H9 (cell line): ENCODE measurements around the gene PTH2R. TPM values are rescaled to one million over a fixed set of nuclear protein-coding genes. Genes with fewer than 3 reads are reported as not detected.

Experiments used
- DNase-seq: peaks from one replicate; pipeline ENCODE4 v3.0.0-alpha.2; 2017
- H2AFZ ChIP-seq: one replicate; pipeline ENCODE4 v1.6.1; 2013; ENCODE audit warnings: mild to moderate bottlenecking, low read length, control low read depth, moderate library complexity
- H2AK5ac ChIP-seq: 2 replicates; pipeline ENCODE4 v1.6.1; 2013; ENCODE audit warnings: low read length, control low read depth, mixed read lengths; ENCODE audit not compliant: insufficient read length
- H2BK120ac ChIP-seq: one replicate; pipeline ENCODE4 v1.6.1; 2013; ENCODE audit warnings: low read depth, mild to moderate bottlenecking, low read length, control low read depth, inconsistent platforms; ENCODE audit not compliant: poor library complexity, severe bottlenecking
- H2BK12ac ChIP-seq: 2 replicates; pipeline ENCODE4 v1.6.1; 2013; ENCODE audit warnings: low read length, control low read depth, mixed read lengths, low read depth; ENCODE audit not compliant: insufficient read length
- H2BK15ac ChIP-seq: 2 replicates; pipeline ENCODE4 v1.6.1; 2013; ENCODE audit warnings: low read depth, low read length, control low read depth
- H2BK20ac ChIP-seq: one replicate; pipeline ENCODE4 v1.6.1; 2013; ENCODE audit warnings: low read depth, mild to moderate bottlenecking, low read length, control low read depth, inconsistent platforms; ENCODE audit not compliant: poor library complexity, severe bottlenecking
- H2BK5ac ChIP-seq: 2 replicates; pipeline ENCODE4 v1.6.1; 2013; ENCODE audit warnings: low read length, control low read depth, mixed read lengths; ENCODE audit not compliant: insufficient read length
- H3K14ac ChIP-seq: 2 replicates; pipeline ENCODE4 v1.6.1; 2013; ENCODE audit warnings: low read length, control low read depth; ENCODE audit not compliant: insufficient read depth
- H3K18ac ChIP-seq: 2 replicates; pipeline ENCODE4 v1.6.1; 2013; ENCODE audit warnings: low read depth, mild to moderate bottlenecking, mixed read lengths, low read length, control low read depth; ENCODE audit not compliant: insufficient read length
- H3K23ac ChIP-seq: 2 replicates; pipeline ENCODE4 v1.6.1; 2013; ENCODE audit warnings: low read length, control low read depth, mixed read lengths, low read depth; ENCODE audit not compliant: insufficient read length
- H3K23me2 ChIP-seq: 2 replicates; pipeline ENCODE4 v1.6.1; 2013; ENCODE audit warnings: low read depth, mild to moderate bottlenecking, mixed read lengths, low read length, control low read depth; ENCODE audit not compliant: insufficient read length, poor library complexity, severe bottlenecking
- H3K27ac ChIP-seq: 2 replicates; pipeline ENCODE4 v1.5.1; 2013; ENCODE audit warnings: low read length, control low read depth, mixed read lengths, low read depth; ENCODE audit not compliant: insufficient read length
- H3K27me3 ChIP-seq: 2 replicates; pipeline ENCODE4 v1.6.1; 2013; ENCODE audit warnings: low read length, control low read depth, inconsistent platforms; ENCODE audit not compliant: insufficient read depth
- H3K4ac ChIP-seq: 2 replicates; pipeline ENCODE4 v1.6.1; 2013; ENCODE audit warnings: low read depth, mild to moderate bottlenecking, control low read depth, inconsistent platforms, low read length, moderate library complexity
- H3K4me1 ChIP-seq: 2 replicates; pipeline ENCODE4 v1.6.1; 2013; ENCODE audit warnings: low read length, control low read depth, inconsistent platforms; ENCODE audit not compliant: insufficient read depth
- H3K4me2 ChIP-seq: 2 replicates; pipeline ENCODE4 v1.6.1; 2013; ENCODE audit warnings: low read length, control low read depth, mixed read lengths; ENCODE audit not compliant: insufficient read length, insufficient read depth
- H3K56ac ChIP-seq: 2 replicates; pipeline ENCODE4 v1.6.1; 2013; ENCODE audit warnings: low read depth, mild to moderate bottlenecking, mixed read lengths, low read length, control low read depth; ENCODE audit not compliant: insufficient read length
- H3K79me1 ChIP-seq: 2 replicates; pipeline ENCODE4 v1.6.1; 2013; ENCODE audit warnings: low read depth, mild to moderate bottlenecking, moderate library complexity, low read length, control low read depth, inconsistent platforms; ENCODE audit not compliant: insufficient read depth, poor library complexity, severe bottlenecking
- H3K79me2 ChIP-seq: 2 replicates; pipeline ENCODE4 v1.6.1; 2013; ENCODE audit warnings: low read length, control low read depth, inconsistent platforms; ENCODE audit not compliant: insufficient read depth
- H3K9ac ChIP-seq: 2 replicates; pipeline ENCODE4 v1.6.1; 2013; ENCODE audit warnings: low read length, control low read depth, mixed read lengths; ENCODE audit not compliant: insufficient read length; ENCODE audit errors: extremely low read depth
- H3K9me3 ChIP-seq: one replicate; pipeline ENCODE4 v1.6.1; 2013; ENCODE audit warnings: low read depth, low read length, inconsistent platforms; ENCODE audit not compliant: control insufficient read depth
- H3T11ph ChIP-seq: one replicate; pipeline ENCODE4 v1.6.1; 2013; ENCODE audit warnings: mild to moderate bottlenecking, low read length, control low read depth, inconsistent platforms
- H4K20me1 ChIP-seq: one replicate; pipeline ENCODE4 v1.6.1; 2013; ENCODE audit not compliant: control insufficient read depth, insufficient read length, insufficient read depth
- H4K5ac ChIP-seq: 2 replicates; pipeline ENCODE4 v1.6.1; 2013; ENCODE audit warnings: low read depth, mild to moderate bottlenecking, mixed read lengths, low read length, control low read depth; ENCODE audit not compliant: insufficient read length
- H4K8ac ChIP-seq: replicated peaks from 2 replicates; pipeline ENCODE4 v1.6.1; 2013; ENCODE audit warnings: low read length, control low read depth, mixed read lengths, low read depth; ENCODE audit not compliant: insufficient read length
- H4K91ac ChIP-seq: 2 replicates; pipeline ENCODE4 v1.6.1; 2013; ENCODE audit warnings: low read depth, mild to moderate bottlenecking, moderate library complexity, mixed read lengths, low read length, control low read depth; ENCODE audit not compliant: insufficient read length
- H3K27ac Mint-ChIP-seq, 3 experiments: 2 replicates in 2 of 3; 3 replicates in 1 of 3; pipeline ENCODE4 v1.8.0; 2020 to 2021; ENCODE audit warnings: mixed read lengths in 3 of 3, mild to moderate bottlenecking in 1 of 3, moderate library complexity in 1 of 3
- H3K27me3 Mint-ChIP-seq: 2 replicates; pipeline ENCODE4 v1.8.0; 2021; ENCODE audit warnings: low read depth, mild to moderate bottlenecking, moderate library complexity, mixed read lengths
- H3K36me3 Mint-ChIP-seq, 3 experiments: 2 replicates in 2 of 3; 3 replicates in 1 of 3; pipeline ENCODE4 v1.8.0; 2020 to 2021; ENCODE audit warnings: low read depth in 3 of 3, mixed read lengths in 3 of 3; ENCODE audit not compliant: insufficient read depth in 1 of 3
- H3K4me1 Mint-ChIP-seq, 2 experiments: 2 replicates each; pipeline ENCODE4 v1.8.0; 2020; ENCODE audit warnings: mixed read lengths in 2 of 2
- H3K4me3 Mint-ChIP-seq, 2 experiments: 2 replicates in 1 of 2; 3 replicates in 1 of 2; pipeline ENCODE4 v1.8.0; 2020 to 2021; ENCODE audit warnings: mild to moderate bottlenecking in 2 of 2, mixed read lengths in 2 of 2, moderate library complexity in 1 of 2
- H3K9me3 Mint-ChIP-seq, 2 experiments: 2 replicates in 1 of 2; 3 replicates in 1 of 2; pipeline ENCODE4 v1.8.0; 2020; ENCODE audit warnings: mild to moderate bottlenecking in 2 of 2, mixed read lengths in 2 of 2, moderate library complexity in 1 of 2
- WGBS: extraction: QIAGEN DNeasy Blood & Tissue Kit; methylation state at CpG from one replicate; pipeline ENCODE4 v1.1.7; 2013; ENCODE audit warnings: missing lambda C conversion rate, low lambda C conversion rate, mixed read lengths; ENCODE audit not compliant: insufficient read length; ENCODE audit errors: extremely low coverage; 5-methylcytosine and 5-hydroxymethylcytosine counted together
- total RNA-seq: library from RNA; stranded (reverse); gene quantifications from 2 replicates; pipeline ENCODE4 v1.2.1, GENCODE V29; 2021
- TF ChIP-seq, protein P1 (sequence below): fragments of 200-600 bp; sonication (generic); conservative IDR thresholded peaks from 3 replicates; pipeline ENCODE4 v1.8.0; 2021; ENCODE audit warnings: antibody characterized with exemption, mild to moderate bottlenecking

PTH2R gene
- total RNA-seq, 1 experiment from 2014 or later: 0.20 TPM

DNA sequence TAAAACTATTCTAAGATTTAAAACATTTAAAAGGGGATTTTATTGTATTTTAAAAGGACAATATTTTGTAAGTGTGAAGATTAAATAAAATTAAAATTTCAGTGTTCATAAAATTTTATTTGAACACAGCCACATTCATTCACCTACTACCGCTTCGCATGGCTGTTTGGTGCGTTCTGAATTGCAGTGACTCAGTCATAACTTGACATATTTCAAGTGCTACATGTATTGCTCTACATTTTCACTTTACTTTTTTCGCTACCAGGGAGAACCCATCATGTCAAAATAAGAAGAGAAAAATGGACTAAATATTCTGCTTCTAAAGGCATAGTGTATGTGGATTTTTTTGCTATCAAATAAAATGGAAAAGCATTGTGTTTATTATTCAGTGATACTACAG lies 8.7 kb downstream of the PTH2R start:
- no peak overlapping the region for H4K8ac ChIP-seq
- no peak for DNase-seq
- no peak overlapping the region for H2BK12ac ChIP-seq
- no peak overlapping the region for H3K4ac ChIP-seq
- H2AK5ac ChIP-seq: no peak overlapping the region
- H3K79me1 ChIP-seq: no peaks in the 10 kb centered on the region
- H2BK120ac ChIP-seq: no peak overlapping the region
- no peaks in the 10 kb centered on the region for H3K27me3 ChIP-seq
- no peak overlapping the region for H2BK15ac ChIP-seq
- no peak overlapping the region for H3K56ac ChIP-seq
- H3K23ac ChIP-seq: no peak overlapping the region
- TF ChIP-seq, protein P1, sequence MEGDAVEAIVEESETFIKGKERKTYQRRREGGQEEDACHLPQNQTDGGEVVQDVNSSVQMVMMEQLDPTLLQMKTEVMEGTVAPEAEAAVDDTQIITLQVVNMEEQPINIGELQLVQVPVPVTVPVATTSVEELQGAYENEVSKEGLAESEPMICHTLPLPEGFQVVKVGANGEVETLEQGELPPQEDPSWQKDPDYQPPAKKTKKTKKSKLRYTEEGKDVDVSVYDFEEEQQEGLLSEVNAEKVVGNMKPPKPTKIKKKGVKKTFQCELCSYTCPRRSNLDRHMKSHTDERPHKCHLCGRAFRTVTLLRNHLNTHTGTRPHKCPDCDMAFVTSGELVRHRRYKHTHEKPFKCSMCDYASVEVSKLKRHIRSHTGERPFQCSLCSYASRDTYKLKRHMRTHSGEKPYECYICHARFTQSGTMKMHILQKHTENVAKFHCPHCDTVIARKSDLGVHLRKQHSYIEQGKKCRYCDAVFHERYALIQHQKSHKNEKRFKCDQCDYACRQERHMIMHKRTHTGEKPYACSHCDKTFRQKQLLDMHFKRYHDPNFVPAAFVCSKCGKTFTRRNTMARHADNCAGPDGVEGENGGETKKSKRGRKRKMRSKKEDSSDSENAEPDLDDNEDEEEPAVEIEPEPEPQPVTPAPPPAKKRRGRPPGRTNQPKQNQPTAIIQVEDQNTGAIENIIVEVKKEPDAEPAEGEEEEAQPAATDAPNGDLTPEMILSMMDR: no peak
- no peak overlapping the region for H3K27ac Mint-ChIP-seq
- no peak overlapping the region for H3K27ac ChIP-seq
- no peaks in the 10 kb centered on the region for H4K20me1 ChIP-seq
- H4K91ac ChIP-seq: no peak overlapping the region
- H3K4me2 ChIP-seq: no peak overlapping the region
- no peak overlapping the region for H3K18ac ChIP-seq
- H3K23me2 ChIP-seq: no peaks in the 10 kb centered on the region
- H3K4me3 Mint-ChIP-seq: no peak overlapping the region
- H2AFZ ChIP-seq: no peak overlapping the region
- H3K27me3 Mint-ChIP-seq: no peaks in the 10 kb centered on the region
- no peak overlapping the region for H3T11ph ChIP-seq
- H3K36me3 Mint-ChIP-seq: peaks cover 0 to 9% (median 2%) of the 10 kb centered on the region in 3 experiments; a peak in 3 of 7 replicates
- no peak overlapping the region for H2BK20ac ChIP-seq
- no peaks in the 10 kb centered on the region for H3K4me1 Mint-ChIP-seq
- H3K9me3 Mint-ChIP-seq: peaks cover 4 to 11% of the 10 kb centered on the region in 2 experiments; a peak in 3 of 5 replicates
- WGBS: no CpG with 5 or more reads among the region's 4 CpGs
- no peak overlapping the region for H2BK5ac ChIP-seq
- H3K9ac ChIP-seq: no peak overlapping the region
- no peaks in the 10 kb centered on the region for H3K79me2 ChIP-seq
- H3K9me3 ChIP-seq: no peaks in the 10 kb centered on the region
- H4K5ac ChIP-seq: no peak overlapping the region
- H3K14ac ChIP-seq: no peak overlapping the region
- H3K4me1 ChIP-seq: no peaks in the 10 kb centered on the region
